HepG2 (cell line): ENCODE results near the gene SFI1. TPM values are rescaled to one million over a fixed set of nuclear protein-coding genes. Genes with fewer than 3 reads are reported as not detected.

Source experiments
- ATAC-seq: fragments of 200-7000 bp; cut with Tn5 transposase; 3 replicates; pipeline ENCODE4 v1.9.1; 2020; ENCODE audit warnings: mild to moderate bottlenecking, moderate library complexity
- BruUV-seq: library from RNA; stranded (reverse); fragments of 400-500 nt; replicated peaks from 2 replicates; lab custom pipeline; 2021; lab: Mats Ljungman, UMichigan
- CTCF ChIA-PET: fragments of 300-600 bp; formaldehyde crosslinking; extraction: SDS; loops from one replicate; lab custom pipeline; 2021; ENCODE audit warnings: low total read pairs, inconsistent platforms, low intra/inter-chr PET ratio; lab: Yijun Ruan, JAX
- POLR2A ChIA-PET: fragments of 350-600 bp; sonication (Branson Sonifier 250); formaldehyde crosslinking; loops from one replicate; lab custom pipeline; 2020; ENCODE audit warnings: antibody characterized with exemption, inconsistent platforms; lab: Yijun Ruan, JAX
- DNase-seq: peaks from one replicate; pipeline ENCODE4 v3.0.0-alpha.2; 2015; ENCODE audit warnings: low spot score
- FAIRE-seq: peaks from 3 replicates; lab custom pipeline; 2011; peaks lifted over from hg19 to GRCh38; lab: Jason Lieb, UNC
- H2AFZ ChIP-seq: one replicate; pipeline ENCODE4 v1.6.1; 2011; ENCODE audit warnings: low read length, inconsistent platforms
- H3K27ac ChIP-seq: fragments of 300-600 bp; 3 replicates; pipeline ENCODE4 v1.8.0; 2011; ENCODE audit warnings: mixed run types, mild to moderate bottlenecking, mixed read lengths, low read length, inconsistent platforms; ENCODE audit not compliant: insufficient read depth; ENCODE audit errors: extremely low read length
- H3K27me3 ChIP-seq, 2 experiments: fragments of 200-600 bp in 1 of 2; 2 replicates in 1 of 2; 3 replicates in 1 of 2; pipeline versions ENCODE4 v1.6.0 to v1.8.0; 2011; ENCODE audit warnings: low read length in 2 of 2, mild to moderate bottlenecking in 2 of 2, moderate library complexity in 2 of 2, inconsistent platforms in 1 of 2; ENCODE audit not compliant: insufficient read depth in 2 of 2, control insufficient read depth in 1 of 2
- H3K36me3 ChIP-seq, 2 experiments: fragments of 200-600 bp in 1 of 2; replicated peaks in 1 of 2; 2 replicates in 1 of 2; 3 replicates in 1 of 2; pipeline versions ENCODE4 v1.5.1 to v1.8.0; 2011; ENCODE audit warnings: low read length in 2 of 2, inconsistent platforms in 1 of 2; ENCODE audit not compliant: insufficient read depth in 2 of 2, control insufficient read depth in 1 of 2
- H3K4me1 ChIP-seq: 2 replicates; pipeline ENCODE4 v1.5.1; 2012; ENCODE audit warnings: low read length, inconsistent platforms; ENCODE audit not compliant: insufficient read depth
- H3K4me2 ChIP-seq: 2 replicates; pipeline ENCODE4 v1.6.0; 2011; ENCODE audit warnings: low read depth, low read length, inconsistent platforms
- H3K4me3 ChIP-seq, 3 experiments: fragments of 200-600 bp in 1 of 3; sonication (generic), shearing (Covaris generic) in 1 of 3; replicated peaks in 1 of 3; 2 replicates each; pipeline ENCODE4 v1.5.1; 2011 to 2016; ENCODE audit warnings: low read length in 3 of 3, inconsistent platforms in 2 of 3, low read depth in 2 of 3, mild to moderate bottlenecking in 2 of 3, control low read depth in 1 of 3, mixed read lengths in 1 of 3; ENCODE audit not compliant: insufficient read depth in 1 of 3
- H3K79me2 ChIP-seq: one replicate; pipeline ENCODE4 v1.6.1; 2011; ENCODE audit warnings: low read length, inconsistent platforms; ENCODE audit not compliant: insufficient read depth
- H3K9ac ChIP-seq: 2 replicates; pipeline ENCODE4 v1.6.0; 2011; ENCODE audit warnings: mild to moderate bottlenecking, low read depth, low read length, inconsistent platforms; ENCODE audit not compliant: insufficient read depth
- H3K9me3 ChIP-seq: 2 replicates; pipeline ENCODE4 v1.5.1; 2012; ENCODE audit warnings: mild to moderate bottlenecking, low read length
- H4K20me1 ChIP-seq: 2 replicates; pipeline ENCODE4 v1.6.0; 2011; ENCODE audit warnings: inconsistent platforms, mild to moderate bottlenecking, low read length, moderate library complexity; ENCODE audit not compliant: insufficient read depth
- CBX5 ChIP-seq: sonication (generic); formaldehyde crosslinking; IDR thresholded peaks from 2 replicates; pipeline ENCODE4 v1.4.0; 2020; ENCODE audit warnings: missing genetic modification reagents, borderline replicate concordance
- DNMT3B ChIP-seq: conservative IDR thresholded peaks from 2 replicates; pipeline ENCODE4 v1.6.1; 2016; ENCODE audit warnings: missing biosample characterization, control low read depth
- ELF1 ChIP-seq: sonication (generic); formaldehyde crosslinking; IDR thresholded peaks from 2 replicates; pipeline ENCODE4 v1.4.0; 2020; ENCODE audit warnings: missing genetic modification reagents
- GATAD2A ChIP-seq: IDR thresholded peaks from 2 replicates; pipeline ENCODE4 v1.6.1; 2016
- HIVEP1 ChIP-seq: sonication (generic); formaldehyde crosslinking; IDR thresholded peaks from 2 replicates; pipeline ENCODE4 v1.4.0; 2020; ENCODE audit warnings: mild to moderate bottlenecking, missing genetic modification reagents
- PTBP1 ChIP-seq: fragments of 200-400 bp; formaldehyde crosslinking; IDR thresholded peaks from 2 replicates; pipeline ENCODE4 v1.6.1; 2018; ENCODE audit warnings: low read length, low read depth; ENCODE audit not compliant: poor library complexity, severe bottlenecking
- ZBTB42 ChIP-seq: sonication (generic); formaldehyde crosslinking; IDR thresholded peaks from 2 replicates; pipeline ENCODE4 v1.5.0; 2020; ENCODE audit warnings: mild to moderate bottlenecking, missing genetic modification reagents
- ZNF263 ChIP-seq: sonication (generic); formaldehyde crosslinking; IDR thresholded peaks from 2 replicates; pipeline ENCODE4 v1.4.0; 2020; ENCODE audit warnings: missing genetic modification reagents
- ZNF3 ChIP-seq: IDR thresholded peaks from 2 replicates; pipeline ENCODE4 v1.7.0; 2017; ENCODE audit warnings: inconsistent platforms
- ZNF589 ChIP-seq: sonication (generic); formaldehyde crosslinking; conservative IDR thresholded peaks from 2 replicates; pipeline ENCODE4 v1.8.0; 2022; ENCODE audit warnings: mild to moderate bottlenecking, moderate library complexity, missing genetic modification reagents
- ZNF766 ChIP-seq: sonication (generic); formaldehyde crosslinking; IDR thresholded peaks from 2 replicates; pipeline ENCODE4 v1.5.0; 2020; ENCODE audit warnings: missing genetic modification reagents, borderline replicate concordance
- WGBS: methylation state at CpG from one replicate; pipeline ENCODE4 v1.1.6; 2017; ENCODE audit warnings: low lambda C conversion rate; 5-methylcytosine and 5-hydroxymethylcytosine counted together
- in situ Hi-C: cut with HindIII; loops from 2 replicates; pipeline ENCODE4 v1.10.0; 2017; ENCODE audit warnings: low pct_unique_long_range_greater_than_20kb; ENCODE audit not compliant: extremely low pct_ligation_motif_present
- intact Hi-C: fragments of 100-400 bp; cut with micrococcal nuclease; formaldehyde crosslinking; loops from one replicate; pipeline ENCODE4 v1.10.0; 2022; ENCODE audit not compliant: unreplicated experiment
- polyA plus RNA-seq, 8 experiments: library from polyadenylated mRNA; depleted of rRNA in 3 of 8; stranded (reverse) in 7 of 8; unstranded in 1 of 8; fragments of >200 nt; fragmentation: Illumina TruSeq in 4 of 8; extraction: Trizol in 4 of 8; gene quantifications; 2 replicates each; pipeline versions ENCODE4 v1.2.1 to v1.2.3, GENCODE V29; 2011 to 2016; ENCODE audit warnings: low read depth in 4 of 8, missing spikeins in 1 of 8, mixed read lengths in 1 of 8; ENCODE audit not compliant: insufficient read depth in 1 of 8
- total RNA-seq, 5 experiments: library from RNA; depleted of rRNA; stranded (reverse); fragments of >200 nt; fragmentation: Illumina TruSeq; extraction: Trizol; gene quantifications; 2 replicates each; pipeline ENCODE4 v1.2.3, GENCODE V29; 2016; ENCODE audit warnings: low read depth in 1 of 5
- TF ChIP-seq, protein P1 (sequence below): sonication (generic); formaldehyde crosslinking; IDR thresholded peaks from 2 replicates; pipeline ENCODE4 v1.4.0; 2020; ENCODE audit warnings: mild to moderate bottlenecking, low read depth, missing genetic modification reagents

SFI1 gene
- total and polyA plus RNA-seq, 2 of the 13 experiments (the other 11 are each of a cell fraction or from before 2014, with no cell fraction given): 20.5 to 40.1 TPM

- no peak for DNase-seq
- BruUV-seq: no TSS peak
- Histone ChIP-seq H3K4me3 (no peak overlapping the region), H3K27ac (no peak overlapping the region), H3K27me3 (no peaks in the 10 kb centered on the region), H3K4me2 (no peak overlapping the region), H3K36me3 (no peaks in the 10 kb centered on the region), H3K4me1 (no peaks in the 10 kb centered on the region), H3K79me2 (no peaks in the 10 kb centered on the region), H3K9me3 (no peaks in the 10 kb centered on the region), H4K20me1 (no peaks in the 10 kb centered on the region), H3K9ac (no peak overlapping the region), H2AFZ (no peak overlapping the region)
- ATAC-seq: no peak
- intact Hi-C loops (loop anchor here (1.0 kb wide), 1 partner anchor 63 kb away; no protein-coding TSS in a partner anchor), in situ Hi-C loops (loop anchor here (25.0 kb wide), 1 partner anchor 395 kb away; no protein-coding TSS in a partner anchor)
- CTCF ChIA-PET: no interaction called here
- TF ChIP-seq DNMT3B (CRISPR knock-in tag): no peak
- TF ChIP-seq ZBTB42 (CRISPR knock-in tag): no peak
- TF ChIP-seq ELF1 (CRISPR knock-in tag): no peak
- TF ChIP-seq ZNF263 (CRISPR knock-in tag): no peak
- no peak for FAIRE-seq
- POLR2A ChIA-PET: no interaction called here
- 91% methylated on average over 1 of the region's 1 CpG for WGBS
Observed at GRCh38 chr22:31567196-31567595, 70.9 kb downstream of the SFI1 start.

GRCh38 chr22:31567702-31568101 is 71.4 kb downstream of the SFI1 start:
- FAIRE-seq (no peak), DNase-seq (no peak), ATAC-seq (no peak)
- no peaks in the 10 kb centered on the region for H3K4me1 ChIP-seq
- H3K9me3 ChIP-seq: no peaks in the 10 kb centered on the region
- TF ChIP-seq GATAD2A (CRISPR knock-in tag) (no peak), CBX5 (CRISPR knock-in tag) (no peak), HIVEP1 (no peak), ZNF589 (no peak), PTBP1 (no peak), ZNF3 (CRISPR knock-in tag) (no peak), ZNF766 (CRISPR knock-in tag) (no peak)
- TF ChIP-seq, protein P1, sequence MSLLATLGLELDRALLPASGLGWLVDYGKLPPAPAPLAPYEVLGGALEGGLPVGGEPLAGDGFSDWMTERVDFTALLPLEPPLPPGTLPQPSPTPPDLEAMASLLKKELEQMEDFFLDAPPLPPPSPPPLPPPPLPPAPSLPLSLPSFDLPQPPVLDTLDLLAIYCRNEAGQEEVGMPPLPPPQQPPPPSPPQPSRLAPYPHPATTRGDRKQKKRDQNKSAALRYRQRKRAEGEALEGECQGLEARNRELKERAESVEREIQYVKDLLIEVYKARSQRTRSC: no peak
- no peaks in the 10 kb centered on the region for H4K20me1 ChIP-seq
- no peaks in the 10 kb centered on the region for H3K27me3 ChIP-seq
- no TSS peak for BruUV-seq
- H2AFZ ChIP-seq: no peak overlapping the region
- no peak overlapping the region for H3K9ac ChIP-seq
- H3K27ac ChIP-seq: no peak overlapping the region
- H3K79me2 ChIP-seq: no peaks in the 10 kb centered on the region
- in situ Hi-C loops (loop anchor here (25.0 kb wide), 1 partner anchor 395 kb away; no protein-coding TSS in a partner anchor), intact Hi-C loops (loop anchor here (1.0 kb wide), 1 partner anchor 63 kb away; no protein-coding TSS in a partner anchor)
- H3K36me3 ChIP-seq: no peaks in the 10 kb centered on the region
- H3K4me2 ChIP-seq: no peak overlapping the region
- POLR2A ChIA-PET: no interaction called here
- WGBS: 84% methylated on average over 2 of the region's 2 CpGs
- no peak overlapping the region for H3K4me3 ChIP-seq
- CTCF ChIA-PET: no interaction called here
